MM.1S (cell line): ENCODE measurements around the gene SHC2.

Experiments used
- DNase-seq: peaks from one replicate; pipeline ENCODE4 v3.0.0-alpha.2; 2015
- H2AFZ ChIP-seq: fragments of 300-600 bp; sonication (generic); 2 replicates; pipeline ENCODE4 v1.6.0; 2016; ENCODE audit warnings: antibody characterized with exemption, low read length
- H3F3A ChIP-seq: fragments of 300-600 bp; sonication (generic); 2 replicates; pipeline ENCODE4 v1.6.1; 2016; ENCODE audit warnings: mild to moderate bottlenecking, antibody characterized with exemption, low read length, moderate library complexity, mixed read lengths; ENCODE audit not compliant: insufficient read depth
- H3K27ac ChIP-seq: fragments of 300-600 bp; sonication (generic); 2 replicates; pipeline ENCODE4 v1.5.1; 2016; ENCODE audit warnings: mild to moderate bottlenecking, low read length
- H3K27me3 ChIP-seq: fragments of 300-600 bp; sonication (generic); replicated peaks from 2 replicates; pipeline ENCODE4 v1.6.0; 2016; ENCODE audit warnings: low read length; ENCODE audit not compliant: insufficient read depth
- H3K36me3 ChIP-seq: fragments of 300-600 bp; sonication (generic); replicated peaks from 2 replicates; pipeline ENCODE4 v1.6.1; 2016; ENCODE audit warnings: mild to moderate bottlenecking, low read length, mixed read lengths; ENCODE audit not compliant: insufficient read depth
- H3K4me1 ChIP-seq: fragments of 300-600 bp; sonication (generic); 2 replicates; pipeline ENCODE4 v1.6.1; 2016; ENCODE audit warnings: low read length, mixed read lengths
- H3K4me2 ChIP-seq: fragments of 300-600 bp; sonication (generic); 2 replicates; pipeline ENCODE4 v1.6.0; 2016; ENCODE audit warnings: low read depth, low read length
- H3K4me3 ChIP-seq: fragments of 300-600 bp; sonication (generic); 2 replicates; pipeline ENCODE4 v1.5.1; 2016; ENCODE audit warnings: low read length, mixed read lengths
- H3K79me2 ChIP-seq: fragments of 300-600 bp; sonication (generic); 2 replicates; pipeline ENCODE4 v1.6.1; 2016; ENCODE audit warnings: mixed run types, low read length, mixed read lengths
- H3K9ac ChIP-seq: fragments of 300-600 bp; sonication (generic); 2 replicates; pipeline ENCODE4 v1.6.1; 2016; ENCODE audit warnings: low read length, mixed read lengths
- H3K9me2 ChIP-seq: fragments of 300-600 bp; sonication (generic); replicated peaks from 2 replicates; pipeline ENCODE4 v1.6.1; 2016; ENCODE audit warnings: mild to moderate bottlenecking, low read length, mixed read lengths; ENCODE audit not compliant: insufficient read depth
- H3K9me3 ChIP-seq: fragments of 300-600 bp; sonication (generic); replicated peaks from 2 replicates; pipeline ENCODE4 v1.6.1; 2016; ENCODE audit warnings: mild to moderate bottlenecking, low read length, mixed read lengths; ENCODE audit not compliant: insufficient read depth
- H4K20me1 ChIP-seq: fragments of 300-600 bp; sonication (generic); 2 replicates; pipeline ENCODE4 v1.6.1; 2016; ENCODE audit warnings: mild to moderate bottlenecking, low read length, moderate library complexity, mixed read lengths; ENCODE audit not compliant: insufficient read depth
- CTCF ChIP-seq: fragments of 300-600 bp; sonication (generic); IDR thresholded peaks from 2 replicates; pipeline ENCODE4 v1.5.1; 2016; ENCODE audit warnings: antibody characterized with exemption, low read length, mixed read lengths
- EZH2 ChIP-seq: fragments of 300-600 bp; sonication (generic); optimal IDR thresholded peaks from 2 replicates; pipeline ENCODE3; 2017; ENCODE audit warnings: low read depth, mild to moderate bottlenecking, antibody characterized with exemption, low read length, mixed read lengths
- EZH2phosphoT487 ChIP-seq: fragments of 300-600 bp; sonication (generic); IDR thresholded peaks from 2 replicates; pipeline ENCODE4 v1.6.1; 2018; ENCODE audit warnings: antibody characterized with exemption, low read length

SHC2 gene

GRCh38 chr19:406135-406781 is 54.6 kb downstream of the SHC2 start:
- Histone ChIP-seq H3K27ac (no peak overlapping the region), H4K20me1 (no peaks in the 10 kb centered on the region), H3K9me2 (no peaks in the 10 kb centered on the region), H3K4me2 (no peak overlapping the region), H3K79me2 (no peaks in the 10 kb centered on the region), H3F3A (no peaks in the 10 kb centered on the region), H3K4me3 (no peak overlapping the region), H3K4me1 (no peaks in the 10 kb centered on the region), H3K36me3 (no peaks in the 10 kb centered on the region), H3K9ac (no peak overlapping the region), H3K9me3 (no peaks in the 10 kb centered on the region), H3K27me3 (peaks cover 74% of the 10 kb centered on the region), H2AFZ (no peak overlapping the region)
- no peak for TF ChIP-seq EZH2
- no peak for TF ChIP-seq CTCF
- no peak for TF ChIP-seq EZH2phosphoT487
- no peak for DNase-seq

GRCh38 chr19:405121-405965 is 55.5 kb downstream of the SHC2 start:
- TF ChIP-seq CTCF (no peak), EZH2phosphoT487 (no peak), EZH2 (no peak)
- Histone ChIP-seq H3K9me2 (no peaks in the 10 kb centered on the region), H3K4me3 (no peak overlapping the region), H3K4me2 (no peak overlapping the region), H3K9ac (no peak overlapping the region), H3K36me3 (no peaks in the 10 kb centered on the region), H3K4me1 (no peaks in the 10 kb centered on the region), H3K27ac (no peak overlapping the region), H4K20me1 (no peaks in the 10 kb centered on the region), H2AFZ (no peak overlapping the region), H3K27me3 (peaks cover 75% of the 10 kb centered on the region), H3K9me3 (no peaks in the 10 kb centered on the region), H3F3A (no peaks in the 10 kb centered on the region), H3K79me2 (no peaks in the 10 kb centered on the region)
- DNase-seq, result no peak

GRCh38 chr19:403221-404027 is 57.4 kb downstream of the SHC2 start:
- H3F3A ChIP-seq, result no peaks in the 10 kb centered on the region
- no peak overlapping the region for H3K9ac ChIP-seq
- no peaks in the 10 kb centered on the region for H3K9me3 ChIP-seq
- H3K27ac ChIP-seq, result no peak overlapping the region
- no peaks in the 10 kb centered on the region for H3K79me2 ChIP-seq
- H3K9me2 ChIP-seq, result no peaks in the 10 kb centered on the region
- no peak for DNase-seq
- H3K36me3 ChIP-seq, result no peaks in the 10 kb centered on the region
- H2AFZ ChIP-seq, result no peak overlapping the region
- no peak overlapping the region for H3K4me3 ChIP-seq
- H4K20me1 ChIP-seq, result no peaks in the 10 kb centered on the region
- no peak overlapping the region for H3K4me2 ChIP-seq
- no peaks in the 10 kb centered on the region for H3K4me1 ChIP-seq
- TF ChIP-seq EZH2 (no peak), EZH2phosphoT487 (no peak), CTCF (no peak)
- peaks cover 59% of the 10 kb centered on the region for H3K27me3 ChIP-seq
